PC-9 (cell line): ENCODE measurements around the gene MCRIP1. TPM values are rescaled to one million over a fixed set of nuclear protein-coding genes. Genes with fewer than 3 reads are reported as not detected.

Experiments used
- BruUV-seq: library from RNA; stranded (reverse); fragments of 400-500 nt; replicated peaks from 2 replicates; lab custom pipeline; 2021; lab: Mats Ljungman, UMichigan
- CTCF ChIA-PET: fragments of 300-600 bp; sonication (Branson Sonifier 250); formaldehyde crosslinking; loops from one replicate; lab custom pipeline; 2022; ENCODE audit warnings: antibody characterized with exemption; lab: Charles Lee
- POLR2A ChIA-PET: fragments of 300-600 bp; sonication (Branson Sonifier 250); formaldehyde crosslinking; loops from one replicate; lab custom pipeline; 2022; ENCODE audit warnings: antibody characterized with exemption; ENCODE audit not compliant: unreplicated experiment; lab: Charles Lee
- DNase-seq, 2 experiments: peaks; one replicate each; pipeline versions ENCODE4 v3.0.0 to v3.0.0-alpha.2; 2015 to 2022; ENCODE audit warnings: mixed read lengths in 1 of 2
- H2AFZ ChIP-seq: fragments of 200-600 bp; sonication (generic); 2 replicates; pipeline ENCODE4 v1.8.1; 2017; ENCODE audit warnings: antibody characterized with exemption
- H3F3A ChIP-seq: fragments of 200-600 bp; sonication (generic); 2 replicates; pipeline ENCODE4 v1.8.1; 2017; ENCODE audit warnings: antibody characterized with exemption, mild to moderate bottlenecking, low read depth; ENCODE audit not compliant: insufficient read depth
- H3K27ac ChIP-seq: fragments of 200-600 bp; sonication (generic); 2 replicates; pipeline ENCODE4 v1.6.1; 2016; ENCODE audit warnings: mixed run types
- H3K27me3 ChIP-seq: fragments of 200-600 bp; sonication (generic); 2 replicates; pipeline ENCODE4 v1.6.1; 2016; ENCODE audit warnings: low read depth, mixed run types; ENCODE audit not compliant: insufficient read depth
- H3K36me3 ChIP-seq: fragments of 200-600 bp; sonication (generic); 2 replicates; pipeline ENCODE4 v1.6.1; 2016; ENCODE audit warnings: low read depth, mixed run types
- H3K4me1 ChIP-seq: fragments of 200-600 bp; sonication (generic); replicated peaks from 2 replicates; pipeline ENCODE4 v1.6.1; 2016; ENCODE audit warnings: mixed run types; ENCODE audit not compliant: insufficient read depth
- H3K4me2 ChIP-seq: fragments of 200-600 bp; sonication (generic); 2 replicates; pipeline ENCODE4 v1.6.1; 2017; ENCODE audit warnings: mixed run types
- H3K4me3 ChIP-seq: fragments of 200-600 bp; sonication (generic); 2 replicates; pipeline ENCODE4 v1.6.1; 2016; ENCODE audit warnings: mixed run types
- H3K79me2 ChIP-seq: fragments of 200-600 bp; sonication (generic); 2 replicates; pipeline ENCODE4 v1.6.1; 2017; ENCODE audit warnings: low read depth, mixed run types
- H3K9me2 ChIP-seq: fragments of 200-600 bp; sonication (generic); 2 replicates; pipeline ENCODE4 v1.8.1; 2017; ENCODE audit warnings: mild to moderate bottlenecking; ENCODE audit not compliant: insufficient read depth
- H3K9me3 ChIP-seq: fragments of 200-600 bp; sonication (generic); 2 replicates; pipeline ENCODE4 v1.8.1; 2016; ENCODE audit warnings: low read depth; ENCODE audit not compliant: insufficient read depth
- H4K20me1 ChIP-seq: fragments of 200-600 bp; sonication (generic); 2 replicates; pipeline ENCODE4 v1.8.1; 2017; ENCODE audit not compliant: insufficient read depth
- EZH2 ChIP-seq: fragments of 200-600 bp; sonication (generic); IDR thresholded peaks from 2 replicates; pipeline ENCODE4 v1.8.0; 2017; ENCODE audit warnings: antibody characterized with exemption, low read depth
- intact Hi-C: fragments of 100-400 bp; cut with micrococcal nuclease; formaldehyde crosslinking; loops from one replicate; pipeline ENCODE4 v1.10.0; 2022; ENCODE audit not compliant: unreplicated experiment
- total RNA-seq: library from RNA; stranded (reverse); gene quantifications from 2 replicates; pipeline ENCODE4 v1.2.3, GENCODE V29; 2021
- TF ChIP-seq, protein P1 (sequence below): fragments of 200-600 bp; sonication (generic); conservative IDR thresholded peaks from 2 replicates; pipeline ENCODE4 v1.6.1; 2017; ENCODE audit warnings: mixed run types, antibody characterized with exemption, mild to moderate bottlenecking, moderate library complexity

The MCRIP1 gene
- total RNA-seq, 1 experiment from 2014 or later = 53.8 TPM

DNA sequence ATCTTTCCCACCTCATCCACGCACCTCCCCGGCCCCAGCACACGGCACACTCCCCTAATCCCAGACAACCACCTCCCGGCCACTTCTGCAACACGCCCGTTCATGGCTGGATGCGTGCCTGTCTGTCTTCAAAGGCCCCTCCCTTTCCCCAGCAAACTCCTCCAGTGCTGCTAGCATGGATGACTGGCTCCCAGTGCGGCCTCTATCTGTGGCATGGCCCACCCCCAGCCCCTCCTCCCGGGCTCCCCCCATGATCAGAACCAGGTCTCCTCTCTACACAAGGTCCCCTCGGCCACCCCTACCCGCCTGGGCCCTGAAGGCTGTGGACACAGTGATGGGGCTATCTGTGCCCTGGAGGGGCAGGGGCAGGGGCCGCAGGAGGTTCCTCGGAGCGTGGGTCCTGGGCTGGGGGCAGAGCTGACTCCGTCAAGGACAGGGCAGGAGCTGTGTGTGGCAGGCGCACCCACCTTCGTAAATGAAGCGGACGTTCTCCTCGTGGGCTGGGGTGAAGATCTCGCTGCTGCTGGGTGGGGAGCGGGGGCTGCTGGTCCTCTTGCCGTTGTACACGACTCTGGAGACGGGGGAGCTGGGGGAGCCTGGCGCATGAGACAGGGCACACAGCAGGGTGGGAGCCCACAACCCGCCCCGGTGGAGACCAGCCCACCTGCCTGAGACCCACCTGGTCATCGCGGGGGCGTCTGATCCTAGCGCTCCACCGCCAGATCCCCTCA is 9.1 kb downstream of the MCRIP1 start:
- ChIA-PET CTCF (no interaction called here), POLR2A (no interaction called here)
- no peaks in the 10 kb centered on the region; the same call in 1 of the 2 replicates for H3F3A ChIP-seq
- no peak overlapping the region for H2AFZ ChIP-seq
- H3K27me3 ChIP-seq = no peaks in the 10 kb centered on the region
- H3K9me2 ChIP-seq = no peaks in the 10 kb centered on the region
- no peak for DNase-seq
- H4K20me1 ChIP-seq = no peaks in the 10 kb centered on the region
- intact Hi-C loops = no loop called here
- no peak overlapping the region for H3K4me2 ChIP-seq
- H3K4me1 ChIP-seq = no peaks in the 10 kb centered on the region
- no peaks in the 10 kb centered on the region for H3K9me3 ChIP-seq
- H3K4me3 ChIP-seq = no peak overlapping the region
- H3K79me2 ChIP-seq = no peaks in the 10 kb centered on the region
- TF ChIP-seq, protein P1, sequence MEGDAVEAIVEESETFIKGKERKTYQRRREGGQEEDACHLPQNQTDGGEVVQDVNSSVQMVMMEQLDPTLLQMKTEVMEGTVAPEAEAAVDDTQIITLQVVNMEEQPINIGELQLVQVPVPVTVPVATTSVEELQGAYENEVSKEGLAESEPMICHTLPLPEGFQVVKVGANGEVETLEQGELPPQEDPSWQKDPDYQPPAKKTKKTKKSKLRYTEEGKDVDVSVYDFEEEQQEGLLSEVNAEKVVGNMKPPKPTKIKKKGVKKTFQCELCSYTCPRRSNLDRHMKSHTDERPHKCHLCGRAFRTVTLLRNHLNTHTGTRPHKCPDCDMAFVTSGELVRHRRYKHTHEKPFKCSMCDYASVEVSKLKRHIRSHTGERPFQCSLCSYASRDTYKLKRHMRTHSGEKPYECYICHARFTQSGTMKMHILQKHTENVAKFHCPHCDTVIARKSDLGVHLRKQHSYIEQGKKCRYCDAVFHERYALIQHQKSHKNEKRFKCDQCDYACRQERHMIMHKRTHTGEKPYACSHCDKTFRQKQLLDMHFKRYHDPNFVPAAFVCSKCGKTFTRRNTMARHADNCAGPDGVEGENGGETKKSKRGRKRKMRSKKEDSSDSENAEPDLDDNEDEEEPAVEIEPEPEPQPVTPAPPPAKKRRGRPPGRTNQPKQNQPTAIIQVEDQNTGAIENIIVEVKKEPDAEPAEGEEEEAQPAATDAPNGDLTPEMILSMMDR = no peak
- TF ChIP-seq EZH2 = no peak
- no peak overlapping the region for H3K27ac ChIP-seq
- BruUV-seq = no TSS peak
- no peaks in the 10 kb centered on the region for H3K36me3 ChIP-seq

DNA sequence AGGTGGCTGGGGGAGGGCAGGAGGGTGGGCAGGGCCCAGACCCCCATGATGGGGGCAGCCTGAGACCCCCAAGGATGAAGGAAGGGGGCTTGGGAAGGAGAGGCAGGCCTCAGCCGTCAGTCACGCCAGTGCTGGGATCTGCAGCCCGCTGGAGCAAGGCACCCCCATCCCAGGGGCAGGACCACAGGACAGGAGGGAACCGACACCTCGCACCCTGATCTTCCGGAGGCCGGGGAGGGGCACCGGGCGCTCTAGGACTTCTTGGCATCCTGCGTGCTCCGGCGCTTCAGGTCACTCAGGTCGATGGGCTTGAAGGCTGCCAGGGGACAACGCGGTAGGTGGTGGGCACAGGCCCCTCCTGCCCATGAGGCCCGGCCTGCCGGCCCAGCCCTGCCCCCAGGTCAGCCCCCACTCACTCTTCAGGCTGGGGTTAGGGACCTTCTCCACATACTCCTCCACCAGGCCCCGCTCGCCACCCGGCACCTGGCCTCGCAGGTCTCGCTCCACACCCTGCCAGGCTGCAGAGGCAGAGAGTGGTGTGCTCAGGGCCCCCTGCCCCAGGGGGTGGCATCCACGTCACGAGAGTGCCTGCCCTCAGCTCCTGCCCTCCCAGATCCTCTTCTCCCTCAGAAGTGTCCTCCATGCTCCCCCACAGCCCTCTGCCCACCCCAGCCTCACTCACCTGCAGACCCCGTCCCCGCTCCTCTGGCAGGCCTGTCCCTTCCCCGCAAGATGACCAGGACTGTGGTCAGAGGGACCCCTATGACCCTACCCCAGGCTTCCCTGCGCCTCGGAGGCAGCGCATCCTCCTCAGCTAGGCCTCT is 9.9 kb downstream of the MCRIP1 start:
- Histone ChIP-seq H3K9me2 (no peaks in the 10 kb centered on the region), H3K4me3 (no peak overlapping the region), H3K27ac (no peak overlapping the region), H4K20me1 (no peaks in the 10 kb centered on the region), H3K4me2 (no peak overlapping the region), H3K27me3 (no peaks in the 10 kb centered on the region), H3K36me3 (no peaks in the 10 kb centered on the region), H3F3A (no peaks in the 10 kb centered on the region; the same call in 1 of the 2 replicates), H2AFZ (no peak overlapping the region), H3K4me1 (no peaks in the 10 kb centered on the region), H3K79me2 (no peaks in the 10 kb centered on the region), H3K9me3 (no peaks in the 10 kb centered on the region)
- intact Hi-C loops = no loop called here
- no peak for DNase-seq
- TF ChIP-seq EZH2 = no peak
- TF ChIP-seq, protein P1 = no peak
- ChIA-PET CTCF (interaction anchor here (0.6 kb wide), 1 partner anchor 16 kb away, joined by 23 read pairs; no protein-coding TSS in a partner anchor), POLR2A (interaction anchor here (0.7 kb wide), 1 partner anchor 20 kb away, joined by 5 read pairs; no protein-coding TSS in a partner anchor)
- BruUV-seq = no TSS peak

DNA sequence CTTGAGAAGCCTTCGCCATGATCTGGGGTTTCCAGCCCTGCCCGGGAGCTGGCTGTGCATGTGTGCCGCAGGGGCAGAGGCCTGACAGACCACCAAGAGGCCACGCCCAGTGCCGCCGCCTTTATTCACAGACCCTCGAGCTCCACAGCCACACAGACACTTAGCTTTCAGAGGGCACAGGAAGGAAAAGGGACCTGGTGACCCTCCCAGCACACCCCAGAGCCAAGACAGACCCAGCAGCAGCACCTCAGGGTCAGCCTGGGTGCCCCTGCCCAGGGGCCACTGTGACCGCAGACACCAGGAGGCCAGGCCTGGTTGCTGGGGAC is 10.8 kb downstream of the MCRIP1 start:
- Histone ChIP-seq H3K79me2 (no peaks in the 10 kb centered on the region), H3K4me3 (no peak overlapping the region), H2AFZ (no peak overlapping the region), H3K27ac (no peak overlapping the region), H3K4me2 (no peak overlapping the region), H3K36me3 (no peaks in the 10 kb centered on the region), H3K4me1 (no peaks in the 10 kb centered on the region), H4K20me1 (no peaks in the 10 kb centered on the region), H3K9me2 (no peaks in the 10 kb centered on the region), H3F3A (no peaks in the 10 kb centered on the region; the same call in 1 of the 2 replicates), H3K27me3 (no peaks in the 10 kb centered on the region), H3K9me3 (no peaks in the 10 kb centered on the region)
- DNase-seq = no peak
- TF ChIP-seq, protein P1 = no peak
- TF ChIP-seq EZH2 = no peak
- CTCF ChIA-PET = interaction anchor here (0.6 kb wide), 2 partner anchors 15 to 186 kb away, joined by 4 to 23 read pairs; no protein-coding TSS in a partner anchor
- BruUV-seq = no TSS peak
- intact Hi-C loops = no loop called here
- POLR2A ChIA-PET = interaction anchor here (0.6 to 0.7 kb wide), 2 partner anchors 21 to 30 kb away, joined by 5 to 7 read pairs; no protein-coding TSS in a partner anchor
